SK-N-SH (cell line): ENCODE measurements around the gene LPIN2. TPM values are rescaled to one million over a fixed set of nuclear protein-coding genes. Genes with fewer than 3 reads are reported as not detected.

Experiments
- CTCF ChIA-PET: fragments of 300-600, 350-600 bp; formaldehyde crosslinking; extraction: SDS; loops from one replicate; lab custom pipeline; 2021; lab: Yijun Ruan, JAX
- POLR2A ChIA-PET: fragments of 350-600 bp; sonication (Branson Sonifier 250); formaldehyde crosslinking; extraction: SDS; loops from one replicate; lab custom pipeline; 2020; ENCODE audit warnings: antibody characterized with exemption, inconsistent platforms; lab: Yijun Ruan, JAX
- DNase-seq: peaks from one replicate; pipeline ENCODE4 v3.0.0; 2012
- H2AFZ ChIP-seq: fragments of 200-600 bp; sonication (generic); 2 replicates; pipeline ENCODE4 v1.8.1; 2016; ENCODE audit warnings: antibody characterized with exemption, mild to moderate bottlenecking, low read depth
- H3F3A ChIP-seq: fragments of 200-600 bp; sonication (generic); replicated peaks from 2 replicates; pipeline ENCODE3; 2016; ENCODE audit warnings: antibody characterized with exemption, mild to moderate bottlenecking; ENCODE audit not compliant: insufficient read depth
- H3K27ac ChIP-seq, 2 experiments: fragments of 200-500 bp in 1 of 2; fragments of 200-600 bp in 1 of 2; sonication (Bioruptor generic) in 1 of 2; sonication (generic), shearing (Covaris generic) in 1 of 2; 2 replicates each; pipeline versions ENCODE4 v1.5.1 to v1.6.1; 2014 to 2016; ENCODE audit warnings: low read depth in 2 of 2, inconsistent platforms in 1 of 2, low read length in 1 of 2, mild to moderate bottlenecking in 1 of 2, mixed read lengths in 1 of 2
- H3K27me3 ChIP-seq: fragments of 200-600 bp; sonication (generic), shearing (Covaris generic); 2 replicates; pipeline ENCODE4 v1.6.1; 2016; ENCODE audit warnings: mixed run types; ENCODE audit not compliant: insufficient read depth
- H3K36me3 ChIP-seq, 2 experiments: fragments of 200-500 bp in 1 of 2; fragments of 200-600 bp in 1 of 2; sonication (Bioruptor generic) in 1 of 2; sonication (generic) in 1 of 2; replicated peaks in 1 of 2; 2 replicates each; pipeline versions ENCODE3 to v1.5.1; 2014 to 2016; ENCODE audit warnings: low read length in 1 of 2, mild to moderate bottlenecking in 1 of 2; ENCODE audit not compliant: insufficient read depth in 2 of 2, control insufficient read depth in 1 of 2
- H3K4me1 ChIP-seq, 2 experiments: fragments of 200-500 bp in 1 of 2; fragments of 200-600 bp in 1 of 2; sonication (Bioruptor generic) in 1 of 2; sonication (generic), shearing (Covaris generic) in 1 of 2; 2 replicates each; pipeline versions ENCODE4 v1.5.1 to v1.6.1; 2014 to 2016; ENCODE audit warnings: low read depth in 1 of 2, low read length in 1 of 2, mixed run types in 1 of 2; ENCODE audit not compliant: insufficient read depth in 2 of 2, control insufficient read depth in 1 of 2
- H3K4me2 ChIP-seq: fragments of 200-600 bp; sonication (generic), shearing (Covaris generic); 2 replicates; pipeline ENCODE4 v1.6.1; 2017; ENCODE audit warnings: mixed run types
- H3K4me3 ChIP-seq, 2 experiments: fragments of 200-500 bp in 1 of 2; fragments of 200-600 bp in 1 of 2; sonication (Bioruptor generic) in 1 of 2; sonication (generic), shearing (Covaris generic) in 1 of 2; 2 replicates each; pipeline versions ENCODE4 v1.5.1 to v1.8.1; 2014 to 2016; ENCODE audit warnings: low read depth in 2 of 2, inconsistent platforms in 1 of 2, low read length in 1 of 2, mild to moderate bottlenecking in 1 of 2, mixed read lengths in 1 of 2, moderate library complexity in 1 of 2
- H3K79me2 ChIP-seq: fragments of 200-600 bp; sonication (generic); 2 replicates; pipeline ENCODE4 v1.8.1; 2017; ENCODE audit warnings: mild to moderate bottlenecking; ENCODE audit not compliant: insufficient read depth
- H3K9ac ChIP-seq: fragments of 200-600 bp; sonication (generic); 2 replicates; pipeline ENCODE4 v1.6.1; 2017; ENCODE audit warnings: mixed run types
- H3K9me2 ChIP-seq: fragments of 200-600 bp; sonication (generic); 2 replicates; pipeline ENCODE4 v1.6.1; 2017; ENCODE audit warnings: mixed run types
- H3K9me3 ChIP-seq: fragments of 200-600 bp; sonication (generic); 2 replicates; pipeline ENCODE4 v1.6.1; 2017; ENCODE audit warnings: mixed run types, mild to moderate bottlenecking, moderate library complexity
- H4K20me1 ChIP-seq: fragments of 200-600 bp; sonication (generic); 2 replicates; pipeline ENCODE4 v1.6.1; 2017; ENCODE audit warnings: mild to moderate bottlenecking, mixed run types; ENCODE audit not compliant: insufficient read depth
- ELF1 ChIP-seq: IDR thresholded peaks from 2 replicates; pipeline ENCODE4 v1.4.0; 2012
- EP300 ChIP-seq, 2 experiments: IDR thresholded peaks; 2 replicates each; pipeline versions ENCODE4 v1.4.0 to v1.6.1; 2012; ENCODE audit warnings: borderline replicate concordance in 1 of 2, low read depth in 1 of 2, low read length in 1 of 2
- EZH2phosphoT487 ChIP-seq: fragments of 200-600 bp; sonication (generic); IDR thresholded peaks from 2 replicates; pipeline ENCODE4 v1.6.1; 2017; ENCODE audit warnings: low read depth, mixed run types, mild to moderate bottlenecking, antibody characterized with exemption, moderate library complexity, borderline replicate concordance
- FOSL2 ChIP-seq: IDR thresholded peaks from 2 replicates; pipeline ENCODE4 v1.4.0; 2012; ENCODE audit warnings: low read depth, mild to moderate bottlenecking, moderate library complexity, borderline replicate concordance
- FOXJ3 ChIP-seq: sonication (generic); formaldehyde crosslinking; IDR thresholded peaks from 2 replicates; pipeline ENCODE4 v1.5.1; 2020; ENCODE audit warnings: mild to moderate bottlenecking, missing genetic modification reagents
- FOXM1 ChIP-seq: IDR thresholded peaks from 2 replicates; pipeline ENCODE4 v1.4.0; 2012; ENCODE audit warnings: low read depth, mild to moderate bottlenecking
- GABPA ChIP-seq: IDR thresholded peaks from 2 replicates; pipeline ENCODE4 v1.4.0; 2012; ENCODE audit warnings: low read depth, mild to moderate bottlenecking
- GATA2 ChIP-seq: sonication (generic); formaldehyde crosslinking; IDR thresholded peaks from 2 replicates; pipeline ENCODE4 v1.5.0; 2020; ENCODE audit warnings: mild to moderate bottlenecking, missing genetic modification reagents
- JUND ChIP-seq: IDR thresholded peaks from 2 replicates; pipeline ENCODE4 v1.4.0; 2012
- MEF2A ChIP-seq: IDR thresholded peaks from 2 replicates; pipeline ENCODE4 v1.4.0; 2012; ENCODE audit warnings: low read depth, borderline replicate concordance
- NRF1 ChIP-seq: IDR thresholded peaks from 2 replicates; pipeline ENCODE4 v1.6.1; 2012; ENCODE audit warnings: low read depth, mild to moderate bottlenecking, low read length
- POLR2AphosphoS5 ChIP-seq: IDR thresholded peaks from 2 replicates; pipeline ENCODE4 v1.6.1; 2012; ENCODE audit warnings: low read depth, low read length
- RAD21 ChIP-seq: IDR thresholded peaks from 2 replicates; pipeline ENCODE4 v1.6.1; 2012; ENCODE audit warnings: mild to moderate bottlenecking, low read length
- RCOR1 ChIP-seq: fragments of 150-350 bp; IDR thresholded peaks from 2 replicates; pipeline ENCODE4 v1.6.1; 2017; ENCODE audit warnings: antibody characterized with exemption, low read length
- RFX5 ChIP-seq: IDR thresholded peaks from 2 replicates; pipeline ENCODE4 v1.6.1; 2012; ENCODE audit warnings: mild to moderate bottlenecking, improper control_type of control experiment, low read length
- RXRA ChIP-seq: IDR thresholded peaks from 2 replicates; pipeline ENCODE4 v1.4.0; 2012; ENCODE audit warnings: low read depth, mild to moderate bottlenecking, borderline replicate concordance
- TAF1 ChIP-seq: IDR thresholded peaks from 2 replicates; pipeline ENCODE4 v1.6.1; 2012; ENCODE audit warnings: low read depth, mild to moderate bottlenecking, low read length, moderate library complexity, borderline replicate concordance
- TCF12 ChIP-seq: IDR thresholded peaks from 2 replicates; pipeline ENCODE4 v1.4.0; 2012
- YY1 ChIP-seq: IDR thresholded peaks from 2 replicates; pipeline ENCODE4 v1.4.0; 2012; ENCODE audit warnings: low read depth, mild to moderate bottlenecking
- whole genome bisulfite sequencing: methylation state at CpG from one replicate; pipeline ENCODE4 v1.1.6; 2017; ENCODE audit warnings: low lambda C conversion rate; 5-methylcytosine and 5-hydroxymethylcytosine counted together
- polyA plus RNA-seq, 3 experiments: library from polyadenylated mRNA; depleted of rRNA; stranded (reverse); fragments of >200 nt; gene quantifications; 2 replicates each; pipeline ENCODE4 v1.2.3, GENCODE V29; 2012
- TF ChIP-seq, protein P1 (sequence below): IDR thresholded peaks from 2 replicates; pipeline ENCODE4 v1.4.0; 2012; ENCODE audit warnings: low read depth, borderline replicate concordance
- TF ChIP-seq, protein P2 (sequence below): IDR thresholded peaks from 2 replicates; pipeline ENCODE4 v1.4.0; 2012; ENCODE audit warnings: low read depth
- TF ChIP-seq, protein P3 (sequence below): IDR thresholded peaks from 2 replicates; pipeline ENCODE4 v1.6.1; 2012; ENCODE audit warnings: mild to moderate bottlenecking, low read depth, low read length, moderate library complexity
- TF ChIP-seq, protein P4 (sequence below): IDR thresholded peaks from 2 replicates; pipeline ENCODE4 v1.4.0; 2012; ENCODE audit warnings: low read depth, borderline replicate concordance
- TF ChIP-seq, protein P5 (sequence below): IDR thresholded peaks from 2 replicates; pipeline ENCODE4; 2012

LPIN2 gene
- polyA plus RNA-seq, 1 of the 3 experiments (the other 2 are of a cell fraction): 19.3 TPM

DNA sequence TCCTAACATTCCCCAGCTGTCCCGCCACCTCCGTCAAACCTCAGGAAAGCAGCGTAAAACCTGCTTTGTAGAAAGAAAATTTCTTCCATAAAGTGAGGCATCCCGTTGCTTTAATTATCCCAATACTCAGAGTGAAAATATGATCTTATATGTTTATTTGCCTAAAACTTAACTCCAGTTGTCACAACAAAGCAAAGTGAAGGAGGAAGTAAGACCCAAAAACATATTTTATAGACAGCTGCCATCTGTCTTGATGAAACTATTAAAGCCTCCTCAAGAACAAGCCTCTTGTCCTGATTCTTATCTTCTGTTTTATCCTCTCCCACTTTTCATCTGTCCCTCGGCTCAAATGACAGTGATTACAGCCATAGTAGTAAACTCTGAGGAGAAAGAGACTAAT, 28.9 kb upstream of the LPIN2 start:
- H3K79me2 ChIP-seq: no peaks in the 10 kb centered on the region
- H3K9me2 ChIP-seq: no peaks in the 10 kb centered on the region
- no peak overlapping the region for H3K27ac ChIP-seq
- 80% methylated on average over 5 of the region's 5 CpGs for WGBS
- no peaks in the 10 kb centered on the region for H3K36me3 ChIP-seq
- H3K4me1 ChIP-seq: peaks cover 0 to 6% of the 10 kb centered on the region in 2 experiments; a peak in 1 of 4 replicates
- H3F3A ChIP-seq: no peaks in the 10 kb centered on the region
- POLR2A ChIA-PET: no interaction called here
- TF ChIP-seq TAF1 (no peak), FOXJ3 (no peak), POLR2AphosphoS5 (no peak), EZH2phosphoT487 (no peak), RFX5 (no peak), YY1 (no peak), EP300 (IDR thresholded peaks at IDR 0.05; ENCODE audit: borderline replicate concordance in 1 of 2, low read depth in 1 of 2, low read length in 1 of 2) (no peak), NRF1 (no peak), TCF12 (no peak), ELF1 (no peak), RAD21 (no peak), MEF2A (no peak), GABPA (no peak), GATA2 (no peak), FOSL2 (no peak), RCOR1 (no peak), RXRA (no peak)
- TF ChIP-seq, protein P1, sequence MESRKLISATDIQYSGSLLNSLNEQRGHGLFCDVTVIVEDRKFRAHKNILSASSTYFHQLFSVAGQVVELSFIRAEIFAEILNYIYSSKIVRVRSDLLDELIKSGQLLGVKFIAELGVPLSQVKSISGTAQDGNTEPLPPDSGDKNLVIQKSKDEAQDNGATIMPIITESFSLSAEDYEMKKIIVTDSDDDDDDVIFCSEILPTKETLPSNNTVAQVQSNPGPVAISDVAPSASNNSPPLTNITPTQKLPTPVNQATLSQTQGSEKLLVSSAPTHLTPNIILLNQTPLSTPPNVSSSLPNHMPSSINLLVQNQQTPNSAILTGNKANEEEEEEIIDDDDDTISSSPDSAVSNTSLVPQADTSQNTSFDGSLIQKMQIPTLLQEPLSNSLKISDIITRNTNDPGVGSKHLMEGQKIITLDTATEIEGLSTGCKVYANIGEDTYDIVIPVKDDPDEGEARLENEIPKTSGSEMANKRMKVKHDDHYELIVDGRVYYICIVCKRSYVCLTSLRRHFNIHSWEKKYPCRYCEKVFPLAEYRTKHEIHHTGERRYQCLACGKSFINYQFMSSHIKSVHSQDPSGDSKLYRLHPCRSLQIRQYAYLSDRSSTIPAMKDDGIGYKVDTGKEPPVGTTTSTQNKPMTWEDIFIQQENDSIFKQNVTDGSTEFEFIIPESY: no peak
- TF ChIP-seq, protein P2, sequence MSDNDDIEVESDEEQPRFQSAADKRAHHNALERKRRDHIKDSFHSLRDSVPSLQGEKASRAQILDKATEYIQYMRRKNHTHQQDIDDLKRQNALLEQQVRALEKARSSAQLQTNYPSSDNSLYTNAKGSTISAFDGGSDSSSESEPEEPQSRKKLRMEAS: no peak
- H3K9me3 ChIP-seq: no peaks in the 10 kb centered on the region
- no peaks in the 10 kb centered on the region for H4K20me1 ChIP-seq
- no peak overlapping the region for H3K4me3 ChIP-seq
- no peak overlapping the region for H2AFZ ChIP-seq
- CTCF ChIA-PET: interaction anchor here (1.3 kb wide), 1 partner anchor 22 kb away, joined by 3 read pairs; no protein-coding TSS in a partner anchor
- no peak overlapping the region for H3K9ac ChIP-seq
- H3K4me2 ChIP-seq: no peak overlapping the region
- H3K27me3 ChIP-seq: no peaks in the 10 kb centered on the region
- DNase-seq: no peak

DNA sequence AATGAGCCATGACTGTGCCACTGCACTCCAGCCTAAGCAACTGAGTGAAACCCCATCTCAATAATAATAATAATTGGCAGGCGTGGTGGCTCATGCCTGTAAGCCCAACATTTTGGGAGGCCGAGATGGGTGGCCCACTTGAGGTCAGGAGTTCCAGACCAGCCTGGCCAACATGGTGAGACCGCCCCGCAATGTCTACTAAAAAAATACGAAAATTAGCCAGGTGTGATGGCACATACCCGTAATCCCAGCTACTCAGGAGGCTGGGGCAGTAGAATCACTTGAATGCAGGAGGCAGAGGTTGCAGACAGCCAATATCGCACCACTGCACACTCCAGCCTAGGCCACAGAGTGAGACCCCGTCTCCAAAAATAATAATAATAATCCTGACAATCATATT, 27.9 kb upstream of the LPIN2 start:
- Histone ChIP-seq H4K20me1 (no peaks in the 10 kb centered on the region), H3K36me3 (no peaks in the 10 kb centered on the region), H3K27ac (no peak overlapping the region), H3K9ac (no peak overlapping the region), H3K79me2 (no peaks in the 10 kb centered on the region), H3F3A (no peaks in the 10 kb centered on the region), H3K4me2 (no peak overlapping the region), H3K4me3 (no peak overlapping the region), H3K9me2 (no peaks in the 10 kb centered on the region), H3K27me3 (no peaks in the 10 kb centered on the region), H2AFZ (no peak overlapping the region), H3K4me1 (peaks cover 0 to 6% of the 10 kb centered on the region in 2 experiments; a peak in 1 of 4 replicates), H3K9me3 (no peaks in the 10 kb centered on the region)
- POLR2A ChIA-PET: no interaction called here
- CTCF ChIA-PET: interaction anchor here (0.6 to 1.2 kb wide), 2 partner anchors 22 to 453 kb away, joined by 3 to 4 read pairs; no protein-coding TSS in a partner anchor
- no peak for DNase-seq
- 90% methylated on average over 8 of the region's 8 CpGs for WGBS
- TF ChIP-seq RXRA (no peak), FOXM1 (no peak), TCF12 (no peak), JUND (no peak), TAF1 (no peak)
- TF ChIP-seq, protein P3, sequence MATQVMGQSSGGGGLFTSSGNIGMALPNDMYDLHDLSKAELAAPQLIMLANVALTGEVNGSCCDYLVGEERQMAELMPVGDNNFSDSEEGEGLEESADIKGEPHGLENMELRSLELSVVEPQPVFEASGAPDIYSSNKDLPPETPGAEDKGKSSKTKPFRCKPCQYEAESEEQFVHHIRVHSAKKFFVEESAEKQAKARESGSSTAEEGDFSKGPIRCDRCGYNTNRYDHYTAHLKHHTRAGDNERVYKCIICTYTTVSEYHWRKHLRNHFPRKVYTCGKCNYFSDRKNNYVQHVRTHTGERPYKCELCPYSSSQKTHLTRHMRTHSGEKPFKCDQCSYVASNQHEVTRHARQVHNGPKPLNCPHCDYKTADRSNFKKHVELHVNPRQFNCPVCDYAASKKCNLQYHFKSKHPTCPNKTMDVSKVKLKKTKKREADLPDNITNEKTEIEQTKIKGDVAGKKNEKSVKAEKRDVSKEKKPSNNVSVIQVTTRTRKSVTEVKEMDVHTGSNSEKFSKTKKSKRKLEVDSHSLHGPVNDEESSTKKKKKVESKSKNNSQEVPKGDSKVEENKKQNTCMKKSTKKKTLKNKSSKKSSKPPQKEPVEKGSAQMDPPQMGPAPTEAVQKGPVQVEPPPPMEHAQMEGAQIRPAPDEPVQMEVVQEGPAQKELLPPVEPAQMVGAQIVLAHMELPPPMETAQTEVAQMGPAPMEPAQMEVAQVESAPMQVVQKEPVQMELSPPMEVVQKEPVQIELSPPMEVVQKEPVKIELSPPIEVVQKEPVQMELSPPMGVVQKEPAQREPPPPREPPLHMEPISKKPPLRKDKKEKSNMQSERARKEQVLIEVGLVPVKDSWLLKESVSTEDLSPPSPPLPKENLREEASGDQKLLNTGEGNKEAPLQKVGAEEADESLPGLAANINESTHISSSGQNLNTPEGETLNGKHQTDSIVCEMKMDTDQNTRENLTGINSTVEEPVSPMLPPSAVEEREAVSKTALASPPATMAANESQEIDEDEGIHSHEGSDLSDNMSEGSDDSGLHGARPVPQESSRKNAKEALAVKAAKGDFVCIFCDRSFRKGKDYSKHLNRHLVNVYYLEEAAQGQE: no peak
- TF ChIP-seq, protein P4, sequence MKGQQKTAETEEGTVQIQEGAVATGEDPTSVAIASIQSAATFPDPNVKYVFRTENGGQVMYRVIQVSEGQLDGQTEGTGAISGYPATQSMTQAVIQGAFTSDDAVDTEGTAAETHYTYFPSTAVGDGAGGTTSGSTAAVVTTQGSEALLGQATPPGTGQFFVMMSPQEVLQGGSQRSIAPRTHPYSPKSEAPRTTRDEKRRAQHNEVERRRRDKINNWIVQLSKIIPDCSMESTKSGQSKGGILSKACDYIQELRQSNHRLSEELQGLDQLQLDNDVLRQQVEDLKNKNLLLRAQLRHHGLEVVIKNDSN: no peak
- TF ChIP-seq, protein P5, sequence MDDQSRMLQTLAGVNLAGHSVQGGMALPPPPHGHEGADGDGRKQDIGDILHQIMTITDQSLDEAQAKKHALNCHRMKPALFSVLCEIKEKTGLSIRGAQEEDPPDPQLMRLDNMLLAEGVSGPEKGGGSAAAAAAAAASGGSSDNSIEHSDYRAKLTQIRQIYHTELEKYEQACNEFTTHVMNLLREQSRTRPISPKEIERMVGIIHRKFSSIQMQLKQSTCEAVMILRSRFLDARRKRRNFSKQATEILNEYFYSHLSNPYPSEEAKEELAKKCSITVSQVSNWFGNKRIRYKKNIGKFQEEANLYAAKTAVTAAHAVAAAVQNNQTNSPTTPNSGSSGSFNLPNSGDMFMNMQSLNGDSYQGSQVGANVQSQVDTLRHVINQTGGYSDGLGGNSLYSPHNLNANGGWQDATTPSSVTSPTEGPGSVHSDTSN: no peak
- TF ChIP-seq, protein P2: no peak
